Neural progenitor cell (in vitro differentiated cells): Measurements from ENCODE around the gene HOXC13. TPM values are rescaled to one million over a fixed set of nuclear protein-coding genes. Genes with fewer than 3 reads are reported as not detected.

Experiments used
- DNase-seq: peaks from one replicate; pipeline ENCODE4 v3.0.0-alpha.2; 2016; ENCODE audit warnings: low spot score
- H2AFZ ChIP-seq: fragments of 200-600 bp; sonication (generic); replicated peaks from 2 replicates; pipeline ENCODE4 v1.6.1; 2016; ENCODE audit warnings: antibody characterized with exemption
- H3F3A ChIP-seq: fragments of 200-600 bp; sonication (generic); 2 replicates; pipeline ENCODE4 v1.6.1; 2016; ENCODE audit warnings: antibody characterized with exemption, low read depth
- H3K27ac ChIP-seq: fragments of 200-600 bp; sonication (generic); 2 replicates; pipeline ENCODE4 v1.5.1; 2016; ENCODE audit warnings: mild to moderate bottlenecking
- H3K27me3 ChIP-seq: fragments of 200-600 bp; sonication (generic); 2 replicates; pipeline ENCODE4 v1.6.1; 2016; ENCODE audit warnings: mild to moderate bottlenecking, moderate library complexity
- H3K36me3 ChIP-seq: fragments of 200-600 bp; sonication (generic); 2 replicates; pipeline ENCODE4 v1.5.1; 2016
- H3K4me1 ChIP-seq: fragments of 200-600 bp; sonication (generic); 2 replicates; pipeline ENCODE4 v1.6.1; 2016; ENCODE audit warnings: mixed run types
- H3K4me2 ChIP-seq: fragments of 200-600 bp; sonication (generic); 2 replicates; pipeline ENCODE4 v1.6.1; 2016
- H3K4me3 ChIP-seq: fragments of 200-600 bp; sonication (generic); 2 replicates; pipeline ENCODE4 v1.5.1; 2016
- H3K79me2 ChIP-seq: fragments of 200-600 bp; sonication (generic); 2 replicates; pipeline ENCODE4 v1.6.1; 2016; ENCODE audit warnings: low read depth
- H3K9ac ChIP-seq: fragments of 200-600 bp; sonication (generic); 2 replicates; pipeline ENCODE4 v1.6.1; 2016
- H3K9me3 ChIP-seq: fragments of 200-600 bp; sonication (generic); 2 replicates; pipeline ENCODE4 v1.5.1; 2016; ENCODE audit warnings: low read depth
- H4K20me1 ChIP-seq: fragments of 200-600 bp; sonication (generic); 2 replicates; pipeline ENCODE4 v1.6.1; 2016; ENCODE audit warnings: low read depth
- H3K27ac Mint-ChIP-seq: 3 replicates; pipeline ENCODE4 v1.8.0; 2021; ENCODE audit warnings: mixed read lengths
- H3K27me3 Mint-ChIP-seq: 2 replicates; pipeline ENCODE4 v1.8.0; 2022; ENCODE audit warnings: low read depth, mild to moderate bottlenecking, inconsistent platforms, moderate library complexity, mixed read lengths; ENCODE audit not compliant: insufficient read depth
- H3K36me3 Mint-ChIP-seq: 3 replicates; pipeline ENCODE4 v1.8.0; 2021; ENCODE audit warnings: mixed read lengths
- H3K4me1 Mint-ChIP-seq: 3 replicates; pipeline ENCODE4 v1.8.0; 2021; ENCODE audit warnings: mixed read lengths
- H3K4me3 Mint-ChIP-seq: 3 replicates; pipeline ENCODE4 v1.8.0; 2021; ENCODE audit warnings: mild to moderate bottlenecking, moderate library complexity, mixed read lengths
- H3K9me3 Mint-ChIP-seq: 3 replicates; pipeline ENCODE4 v1.8.0; 2020; ENCODE audit warnings: mixed read lengths
- EZH2 ChIP-seq: fragments of 200-600 bp; sonication (generic); IDR thresholded peaks from 2 replicates; pipeline ENCODE4 v1.6.1; 2017; ENCODE audit warnings: antibody characterized with exemption, mild to moderate bottlenecking, moderate library complexity
- EZH2phosphoT487 ChIP-seq: fragments of 200-600 bp; sonication (generic); IDR thresholded peaks from 2 replicates; pipeline ENCODE4 v1.6.1; 2017; ENCODE audit warnings: antibody characterized with exemption
- total RNA-seq: library from RNA; depleted of rRNA; stranded (reverse); fragments of >200 nt; gene quantifications from 2 replicates; pipeline ENCODE4 v1.2.3, GENCODE V29; 2015; ENCODE audit warnings: low replicate concordance
- TF ChIP-seq, protein P1 (sequence below): fragments of 200-600 bp; sonication (generic); IDR thresholded peaks from 2 replicates; pipeline ENCODE4 v1.5.1; 2017; ENCODE audit warnings: antibody characterized with exemption, mild to moderate bottlenecking

The HOXC13 gene
- total RNA-seq, 1 donor from 2014 or later: not detected

DNA sequence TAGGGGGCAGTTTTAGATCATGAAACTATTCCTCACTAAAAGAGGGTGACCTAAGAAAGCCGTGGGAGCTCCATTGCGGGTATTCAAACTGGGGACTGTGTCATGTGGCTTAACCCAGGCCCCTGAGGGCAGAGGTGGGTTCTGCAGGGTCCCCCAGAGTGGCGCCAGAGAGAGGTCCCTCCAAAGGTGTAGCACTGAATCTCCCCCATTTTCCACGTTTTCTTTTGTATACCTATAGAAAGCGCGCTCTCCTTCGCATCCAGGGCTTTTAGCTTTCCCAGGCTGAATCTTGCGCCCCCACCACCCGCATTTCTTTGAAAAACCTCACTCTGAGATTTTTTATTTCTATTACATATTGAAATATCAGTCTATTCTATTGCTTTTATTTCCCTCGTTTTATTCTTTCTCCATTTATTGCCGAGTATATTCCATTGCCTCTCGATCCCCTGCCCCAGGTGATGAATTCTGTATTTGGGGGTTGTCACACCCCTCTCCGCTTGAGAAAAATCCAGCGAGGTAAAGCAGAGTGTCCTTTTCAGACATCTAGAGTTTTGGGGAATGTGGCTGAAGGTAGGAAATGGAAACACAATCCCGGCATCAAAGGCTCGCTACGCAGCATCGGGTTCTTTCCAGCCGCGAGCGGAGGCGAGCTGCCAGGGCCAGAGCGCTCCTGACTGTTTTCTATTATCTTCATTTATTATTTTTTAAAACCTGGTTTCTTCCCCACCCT, 870 bp upstream of the HOXC13 start:
- Histone ChIP-seq H3K79me2 (no peaks in the 10 kb centered on the region), H3K4me3 (no peak overlapping the region), H3K9me3 (no peaks in the 10 kb centered on the region), H2AFZ (no peak overlapping the region), H3F3A (no peaks in the 10 kb centered on the region), H4K20me1 (peaks cover 25% of the 10 kb centered on the region), H3K4me2 (peak overlapping the region; percentile 13), H3K36me3 (no peaks in the 10 kb centered on the region), H3K4me1 (no peaks in the 10 kb centered on the region), H3K27me3 (peaks cover 100% of the 10 kb centered on the region), H3K27ac (no peak overlapping the region), H3K9ac (no peak overlapping the region)
- no peaks in the 10 kb centered on the region for H3K4me1 Mint-ChIP-seq
- DNase-seq: no peak
- peaks cover 91% of the 10 kb centered on the region for H3K27me3 Mint-ChIP-seq
- H3K36me3 Mint-ChIP-seq: no peaks in the 10 kb centered on the region
- H3K4me3 Mint-ChIP-seq: peak overlapping the region; percentile 48
- peak; percentile 9 for TF ChIP-seq EZH2
- peak; percentile 59 for TF ChIP-seq EZH2phosphoT487
- TF ChIP-seq, protein P1, sequence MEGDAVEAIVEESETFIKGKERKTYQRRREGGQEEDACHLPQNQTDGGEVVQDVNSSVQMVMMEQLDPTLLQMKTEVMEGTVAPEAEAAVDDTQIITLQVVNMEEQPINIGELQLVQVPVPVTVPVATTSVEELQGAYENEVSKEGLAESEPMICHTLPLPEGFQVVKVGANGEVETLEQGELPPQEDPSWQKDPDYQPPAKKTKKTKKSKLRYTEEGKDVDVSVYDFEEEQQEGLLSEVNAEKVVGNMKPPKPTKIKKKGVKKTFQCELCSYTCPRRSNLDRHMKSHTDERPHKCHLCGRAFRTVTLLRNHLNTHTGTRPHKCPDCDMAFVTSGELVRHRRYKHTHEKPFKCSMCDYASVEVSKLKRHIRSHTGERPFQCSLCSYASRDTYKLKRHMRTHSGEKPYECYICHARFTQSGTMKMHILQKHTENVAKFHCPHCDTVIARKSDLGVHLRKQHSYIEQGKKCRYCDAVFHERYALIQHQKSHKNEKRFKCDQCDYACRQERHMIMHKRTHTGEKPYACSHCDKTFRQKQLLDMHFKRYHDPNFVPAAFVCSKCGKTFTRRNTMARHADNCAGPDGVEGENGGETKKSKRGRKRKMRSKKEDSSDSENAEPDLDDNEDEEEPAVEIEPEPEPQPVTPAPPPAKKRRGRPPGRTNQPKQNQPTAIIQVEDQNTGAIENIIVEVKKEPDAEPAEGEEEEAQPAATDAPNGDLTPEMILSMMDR: no peak
- peaks cover 18% of the 10 kb centered on the region for H3K9me3 Mint-ChIP-seq
- no peak overlapping the region for H3K27ac Mint-ChIP-seq

DNA sequence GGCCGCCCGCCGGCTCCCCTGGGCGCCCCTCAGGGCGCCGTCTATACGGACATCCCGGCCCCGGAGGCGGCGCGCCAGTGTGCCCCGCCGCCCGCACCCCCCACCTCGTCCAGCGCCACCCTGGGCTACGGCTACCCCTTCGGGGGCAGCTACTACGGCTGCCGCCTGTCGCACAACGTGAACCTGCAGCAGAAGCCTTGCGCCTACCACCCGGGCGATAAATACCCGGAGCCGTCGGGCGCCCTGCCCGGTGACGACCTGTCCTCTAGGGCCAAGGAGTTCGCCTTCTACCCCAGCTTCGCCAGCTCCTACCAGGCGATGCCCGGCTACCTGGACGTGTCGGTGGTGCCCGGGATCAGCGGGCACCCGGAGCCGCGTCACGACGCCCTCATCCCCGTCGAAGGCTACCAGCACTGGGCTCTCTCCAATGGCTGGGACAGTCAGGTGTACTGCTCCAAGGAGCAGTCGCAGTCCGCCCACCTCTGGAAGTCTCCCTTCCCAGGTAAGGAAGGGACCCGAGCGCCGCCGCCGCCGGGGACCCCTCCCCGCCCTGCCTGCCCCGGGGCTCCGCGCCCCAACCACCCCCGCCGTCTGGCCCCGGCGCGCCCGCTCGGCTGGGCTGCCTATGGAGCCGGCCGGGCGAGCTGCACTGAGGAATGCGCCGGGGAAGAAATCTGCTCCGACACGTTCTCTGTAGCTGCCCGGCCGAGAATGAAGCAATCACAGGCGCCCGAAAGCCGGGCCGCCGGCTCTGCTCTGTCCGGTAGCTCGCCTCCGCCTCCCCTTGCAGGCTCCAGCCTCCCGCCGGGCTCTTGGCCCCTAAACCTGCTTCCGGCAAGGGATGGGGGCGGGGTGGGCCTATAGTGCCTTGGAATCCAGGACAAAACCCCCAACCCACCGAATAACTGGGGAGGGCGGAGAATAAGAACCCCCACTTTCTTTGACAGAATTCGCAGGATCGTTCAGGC, 794 bp downstream of the HOXC13 start:
- H3K9me3 ChIP-seq: no peaks in the 10 kb centered on the region
- no peak overlapping the region for H3K27ac ChIP-seq
- H3K36me3 ChIP-seq: no peaks in the 10 kb centered on the region
- no peaks in the 10 kb centered on the region for H3F3A ChIP-seq
- peak; percentile 70 for DNase-seq
- no peak overlapping the region for H3K9ac ChIP-seq
- Mint-ChIP-seq H3K4me1 (no peaks in the 10 kb centered on the region), H3K9me3 (peaks cover 16% of the 10 kb centered on the region), H3K27ac (no peak overlapping the region), H3K4me3 (no peak overlapping the region), H3K27me3 (peaks cover 91% of the 10 kb centered on the region), H3K36me3 (no peaks in the 10 kb centered on the region)
- peaks cover 100% of the 10 kb centered on the region for H3K27me3 ChIP-seq
- no peaks in the 10 kb centered on the region for H3K4me1 ChIP-seq
- no peaks in the 10 kb centered on the region for H3K79me2 ChIP-seq
- TF ChIP-seq, protein P1: no peak
- peak; percentile 99 for TF ChIP-seq EZH2
- TF ChIP-seq EZH2phosphoT487: peak; percentile 93
- no peak overlapping the region for H2AFZ ChIP-seq
- peaks cover 28% of the 10 kb centered on the region for H4K20me1 ChIP-seq
- no peak overlapping the region for H3K4me2 ChIP-seq
- H3K4me3 ChIP-seq: no peak overlapping the region

DNA sequence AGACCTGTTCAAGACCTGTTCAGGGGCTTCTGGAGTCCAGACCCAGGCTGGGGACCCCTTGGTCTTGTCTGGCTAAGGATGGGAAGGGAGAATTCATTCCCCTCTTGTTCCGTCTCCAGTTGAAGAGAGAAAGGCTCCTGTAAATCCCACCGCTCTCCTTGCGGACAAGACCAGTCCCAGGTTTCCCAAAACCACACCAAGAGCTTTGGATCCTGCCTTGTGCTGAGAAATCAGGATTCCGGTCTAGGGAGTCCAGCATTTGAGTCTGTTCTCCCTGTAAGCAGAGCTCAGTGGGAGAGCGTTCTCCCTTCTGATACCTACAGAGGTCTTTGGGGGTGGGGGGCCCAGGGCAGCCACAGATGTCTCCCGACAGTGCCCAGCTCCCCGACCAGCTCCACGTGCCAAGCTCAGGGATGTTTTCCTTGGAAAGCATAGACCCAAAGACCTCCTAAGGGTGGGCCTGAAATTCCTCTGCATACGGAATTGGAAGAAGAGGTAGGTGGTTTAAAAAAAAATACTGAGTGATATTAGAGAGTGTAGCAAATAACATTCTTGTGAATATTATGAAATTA, 1.9 kb downstream of the HOXC13 start:
- no peak overlapping the region for H3K4me3 ChIP-seq
- H3K79me2 ChIP-seq: no peaks in the 10 kb centered on the region
- no peaks in the 10 kb centered on the region for H3K36me3 Mint-ChIP-seq
- H3K4me2 ChIP-seq: no peak overlapping the region
- H3K4me3 Mint-ChIP-seq: no peak overlapping the region
- no peak for DNase-seq
- no peaks in the 10 kb centered on the region for H3K9me3 ChIP-seq
- no peak overlapping the region for H3K27ac Mint-ChIP-seq
- H4K20me1 ChIP-seq: peaks cover 21% of the 10 kb centered on the region
- H2AFZ ChIP-seq: no peak overlapping the region
- H3F3A ChIP-seq: no peaks in the 10 kb centered on the region
- H3K27ac ChIP-seq: no peak overlapping the region
- no peaks in the 10 kb centered on the region for H3K36me3 ChIP-seq
- peaks cover 11% of the 10 kb centered on the region for H3K9me3 Mint-ChIP-seq
- H3K4me1 Mint-ChIP-seq: no peaks in the 10 kb centered on the region
- peaks cover 91% of the 10 kb centered on the region for H3K27me3 Mint-ChIP-seq
- TF ChIP-seq, protein P1: no peak
- TF ChIP-seq EZH2phosphoT487 (no peak), EZH2 (no peak)
- no peaks in the 10 kb centered on the region for H3K4me1 ChIP-seq
- H3K27me3 ChIP-seq: peaks cover 100% of the 10 kb centered on the region
- H3K9ac ChIP-seq: no peak overlapping the region
